ENCODE measurements around the gene STYX.

Gene STYX

DNA sequence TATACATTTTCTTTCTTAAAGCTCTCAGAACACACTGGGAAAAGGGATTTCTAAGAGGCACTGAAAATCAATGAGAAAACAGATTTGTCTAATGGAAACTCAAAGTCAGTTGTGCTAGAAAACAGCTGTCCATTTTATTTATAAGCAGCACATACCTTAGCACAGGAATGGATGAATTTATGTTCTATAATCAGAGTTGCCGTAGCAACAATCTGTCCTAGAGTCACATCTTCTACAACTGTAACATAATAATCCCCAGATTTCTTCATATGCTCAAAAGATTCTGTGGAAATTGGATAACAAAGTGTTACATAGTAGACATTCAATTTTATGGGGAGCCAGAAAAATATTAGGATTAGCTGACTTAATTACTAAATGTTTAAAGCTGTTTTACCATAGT, 51.7 kb downstream of the STYX start:
- intact Hi-C loops (cut with DNase I): no loop called here
- DNase-seq: no peak

GRCh38 chr14:52783206-52783605, 53.2 kb downstream of the STYX start:
- DNase-seq: no peak
- intact Hi-C loops (cut with DNase I): no loop called here

GRCh38 chr14:52786887-52787286, 56.9 kb downstream of the STYX start:
- no peak for DNase-seq
- intact Hi-C loops (cut with DNase I): no loop called here

- intact Hi-C loops (cut with DNase I): no loop called here
- DNase-seq: no peak
These were observed 59.2 kb downstream of the STYX start for GRCh38 chr14:52789118-52789517.

DNA sequence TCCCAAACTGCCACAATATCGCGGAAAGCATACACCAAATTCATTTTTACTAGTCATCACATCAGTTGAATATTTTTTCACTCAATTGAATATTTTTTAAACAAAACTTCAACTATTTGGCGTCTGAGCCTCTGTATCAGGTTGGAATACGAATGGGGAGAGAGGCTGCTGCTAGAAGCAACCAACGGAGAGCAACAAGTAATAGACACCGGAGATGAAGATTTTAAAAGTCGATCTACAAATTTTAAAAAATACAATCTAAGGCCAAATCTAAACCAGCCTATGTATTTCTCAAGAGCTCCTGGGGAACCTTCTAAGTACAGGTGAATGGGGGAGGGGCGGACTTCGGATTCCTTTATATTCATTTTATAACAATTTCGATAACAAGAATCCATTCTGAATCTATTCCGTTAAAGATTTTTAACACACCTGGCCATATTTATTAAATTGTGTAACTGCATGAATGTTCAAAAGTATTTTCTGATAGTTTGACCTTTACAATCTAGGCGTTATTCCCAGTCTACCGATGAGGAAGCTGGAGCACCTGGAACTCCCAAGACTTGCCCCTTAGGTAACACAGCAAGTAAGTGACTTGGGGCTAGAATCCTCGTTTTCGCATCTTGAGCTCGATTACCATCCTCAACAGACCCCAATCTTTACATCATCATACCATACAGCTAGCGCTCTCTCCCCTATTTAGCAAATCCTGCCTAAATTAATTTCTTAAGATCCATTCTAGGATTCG, 60.2 kb downstream of the STYX start:
- no peak for DNase-seq
- intact Hi-C loops (cut with DNase I): loop anchor here (5.0 to 10.0 kb wide), 2 partner anchors 58 to 235 kb away; partner anchors contain the start of genes GPR137C, STYX and TXNDC16

DNA sequence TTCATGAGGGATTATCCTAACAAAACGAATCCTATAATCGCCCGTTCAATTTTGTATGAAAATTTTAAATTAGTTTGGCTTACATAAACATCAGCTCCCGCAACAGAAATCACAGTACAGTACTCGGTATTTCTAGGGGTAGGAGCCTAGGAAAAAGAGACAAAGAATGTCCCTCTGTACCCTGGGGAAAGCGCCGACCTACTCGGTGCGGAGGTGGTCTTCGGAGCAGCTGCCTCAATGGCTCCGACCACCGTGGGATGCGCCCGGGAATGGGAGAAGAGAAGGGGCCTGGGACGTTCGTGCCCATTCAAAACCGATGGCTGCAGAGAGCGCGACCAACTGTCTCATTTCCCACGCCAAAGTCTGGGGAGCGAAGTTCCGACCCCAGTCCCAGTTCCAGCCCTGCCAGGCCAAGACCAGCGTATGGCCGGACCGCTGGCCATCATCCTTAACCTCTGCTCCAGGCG, 60.8 kb downstream of the STYX start:
- peak in 1 of 10 donors; percentile 5 for DNase-seq
- intact Hi-C loops (cut with DNase I): loop anchor here (5.0 to 10.0 kb wide), 2 partner anchors 58 to 236 kb away; partner anchors contain the start of genes GPR137C, STYX and TXNDC16

DNA sequence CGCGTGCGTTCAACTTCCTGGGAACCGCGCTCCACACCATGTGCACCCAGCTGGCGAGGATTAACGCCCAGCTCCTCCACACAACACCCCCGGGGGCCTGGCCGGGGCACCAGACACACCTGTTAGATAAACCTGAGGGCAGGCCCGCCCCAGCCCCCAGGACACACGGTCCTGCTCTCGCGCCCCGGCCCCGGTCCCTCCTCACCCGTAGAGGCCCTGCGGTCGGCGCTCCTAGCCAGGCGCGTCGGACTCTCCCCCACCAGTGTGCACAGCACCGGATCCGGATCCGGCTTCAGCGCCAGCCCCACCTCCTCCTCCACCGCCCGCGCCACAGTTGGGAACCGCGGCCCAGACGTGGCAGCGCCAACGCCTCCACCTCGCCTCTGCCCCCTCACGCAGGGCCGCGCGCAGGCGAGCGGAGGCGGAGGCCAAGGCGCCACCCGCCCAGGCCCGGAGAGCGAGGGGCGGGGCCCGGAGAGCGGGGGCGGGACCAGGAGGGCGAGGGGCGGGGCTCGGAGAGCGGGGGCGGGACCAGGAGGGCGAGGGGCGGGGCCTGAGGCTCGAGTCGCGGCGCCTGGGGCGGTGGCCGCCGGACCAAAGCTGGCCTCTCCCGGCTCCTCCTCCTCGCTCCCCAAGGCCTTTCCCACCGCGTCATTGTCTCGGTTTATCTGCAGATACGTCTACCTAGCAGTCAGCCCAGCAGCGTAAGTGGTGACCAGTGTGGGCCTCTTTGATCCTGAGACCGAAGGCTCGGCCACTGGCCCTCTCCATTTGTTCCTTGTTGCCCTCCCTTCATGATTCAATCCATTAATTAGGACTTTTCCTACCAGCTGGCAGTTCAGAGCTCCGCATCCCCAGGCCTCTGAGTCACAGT, 61.5 kb downstream of the STYX start, which contains the start of gene GNPNAT1:
TSS of gene GNPNAT1 (minus strand) at position 385 of the 874 bp plus-strand sequence. CDS start 6,957 bp downstream, outside the sequence.
- intact Hi-C loops (cut with DNase I): loop anchor here (5.0 to 10.0 kb wide), 2 partner anchors 59 to 237 kb away; partner anchors contain the start of genes GPR137C, STYX and TXNDC16
- DNase-seq: peak; percentile 65 to 97 (median 76)

- no peak for DNase-seq
These were observed 62.1 kb downstream of the STYX start for GRCh38 chr14:52792097-52792415.

GRCh38 chr14:52793061-52793460, 63.1 kb downstream of the STYX start:
- no peak for DNase-seq
- intact Hi-C loops (cut with DNase I): loop anchor here (5.0 to 10.0 kb wide), 2 partner anchors 61 to 238 kb away; partner anchors contain the start of genes GPR137C, STYX and TXNDC16

More at GRCh38 chr14:52792097-52792415, 62.1 kb downstream of the STYX start:
- intact Hi-C loops (cut with DNase I): loop anchor here (5.0 to 10.0 kb wide), 2 partner anchors 60 to 237 kb away; partner anchors contain the start of genes GPR137C, STYX and TXNDC16

DNA sequence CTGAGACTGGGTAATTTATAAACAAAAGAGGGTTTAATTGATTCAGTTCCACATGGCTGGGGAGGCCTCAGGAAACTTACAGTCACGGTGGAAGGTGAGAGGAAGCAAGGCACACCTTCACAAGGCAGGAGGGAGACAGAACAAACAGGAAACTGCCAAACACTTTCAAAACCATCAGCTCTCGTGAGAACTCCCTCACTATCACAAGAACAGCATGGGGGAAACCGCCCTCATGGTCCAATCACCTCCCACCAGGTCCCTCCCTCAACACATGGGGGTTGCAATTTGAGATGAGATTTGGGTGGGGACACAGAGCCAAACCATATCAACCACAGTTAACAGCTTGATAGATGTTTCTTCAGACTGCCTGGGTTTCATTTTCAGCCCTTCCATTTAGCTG, 67.7 kb downstream of the STYX start:
- intact Hi-C loops (cut with DNase I): loop anchor here (10.0 kb wide), 1 partner anchor 243 kb away; the partner anchor contains the start of genes GPR137C and TXNDC16
- DNase-seq: no peak

- intact Hi-C loops (cut with DNase I): loop anchor here (10.0 kb wide), 1 partner anchor 244 kb away; the partner anchor contains the start of genes GPR137C and TXNDC16
- DNase-seq: no peak
These were observed 68.9 kb downstream of the STYX start for GRCh38 chr14:52798826-52799225.

GRCh38 chr14:52801014-52801712, 71.2 kb downstream of the STYX start:
- intact Hi-C loops (cut with DNase I): no loop called here
- no peak for DNase-seq

DNA sequence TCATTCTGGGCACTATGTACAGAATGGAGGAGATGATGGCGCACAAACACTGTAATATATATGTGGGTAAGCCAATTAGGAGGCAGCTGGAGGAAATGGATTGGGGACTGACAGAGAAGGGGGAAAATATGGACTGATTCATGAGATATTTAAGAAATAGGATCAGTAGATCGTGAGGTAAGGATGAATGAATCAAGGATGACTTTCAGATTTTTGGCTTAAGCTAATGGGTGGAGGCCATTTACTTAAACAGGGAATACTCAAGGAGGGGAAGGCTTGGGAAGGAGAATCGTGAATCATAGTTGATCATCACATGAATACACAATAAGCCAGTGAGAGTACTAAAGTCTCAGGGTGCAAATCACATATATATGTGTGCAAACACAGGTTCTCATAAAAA, 72.6 kb downstream of the STYX start:
- no peak for DNase-seq
- intact Hi-C loops (cut with DNase I): no loop called here

- intact Hi-C loops (cut with DNase I): no loop called here
- DNase-seq: no peak
These were observed 76.1 kb downstream of the STYX start for GRCh38 chr14:52806115-52806514.

DNA sequence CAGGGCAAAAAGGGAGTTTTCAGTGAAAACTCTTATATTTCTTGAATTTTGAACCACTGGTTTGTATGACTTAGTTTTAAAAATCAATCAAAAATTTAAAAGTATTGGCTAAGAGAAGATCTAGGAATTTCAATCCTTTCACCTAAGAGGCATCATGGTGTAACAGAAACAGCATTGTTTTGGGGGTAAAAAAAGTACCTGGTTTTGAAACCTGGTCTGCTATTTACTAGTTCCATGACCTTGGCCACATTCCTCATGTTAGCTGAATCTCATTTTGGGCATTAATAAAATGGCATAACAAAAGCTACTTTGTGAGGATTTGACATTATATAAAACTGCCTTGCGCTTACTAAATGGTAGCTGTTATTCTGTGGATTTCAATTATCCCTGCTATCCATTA, 78.1 kb downstream of the STYX start:
- intact Hi-C loops (cut with DNase I): no loop called here
- DNase-seq: no peak

DNA sequence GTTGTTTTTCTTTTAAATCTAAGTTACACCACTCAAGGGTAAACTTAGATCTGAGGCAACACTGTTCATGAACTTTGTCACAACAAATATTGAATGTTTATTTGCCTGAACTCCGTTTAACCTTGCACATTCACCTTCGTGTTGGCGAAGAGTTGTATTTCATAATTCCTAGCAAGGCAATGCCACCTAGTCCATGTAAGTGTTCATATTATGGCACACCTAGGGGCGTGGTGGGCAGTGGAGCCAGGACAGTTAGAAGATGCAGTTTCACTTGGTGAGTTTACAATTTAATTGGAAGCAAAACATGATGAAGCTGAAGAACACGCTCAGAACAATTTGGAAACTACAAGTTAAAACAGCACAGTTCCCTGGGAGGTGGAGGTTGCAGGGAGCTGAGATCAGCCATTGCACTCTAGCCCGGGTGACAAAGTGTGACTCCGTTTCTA, 91.9 kb downstream of the STYX start:
- no peak for DNase-seq
- intact Hi-C loops (cut with DNase I): loop anchor here (2.0 to 5.0 kb wide), 2 partner anchors 140 to 485 kb away; no protein-coding TSS in a partner anchor

DNA sequence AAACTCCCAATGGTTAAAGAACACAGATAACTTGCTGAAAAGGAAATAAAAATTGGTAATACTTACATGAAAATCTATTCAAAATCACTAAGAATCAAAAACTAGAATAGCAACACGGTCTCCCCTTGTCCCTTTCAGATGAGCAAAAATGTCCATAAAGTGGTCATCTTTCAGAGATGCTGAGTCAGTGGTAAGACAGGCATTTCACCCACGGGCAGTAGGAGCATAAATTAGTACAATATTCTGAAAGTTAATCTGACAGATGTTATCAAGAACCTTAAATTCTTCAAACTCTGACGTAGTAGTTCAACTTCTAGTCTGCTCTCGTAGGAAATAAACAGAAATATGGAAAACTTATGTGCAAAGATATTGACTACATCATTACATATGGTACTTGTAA, 94.5 kb downstream of the STYX start:
- intact Hi-C loops (cut with DNase I): loop anchor here (5.0 kb wide), 1 partner anchor 138 kb away; no protein-coding TSS in a partner anchor
- DNase-seq: no peak
